Measurements from ENCODE around the gene TYW1B.
"Not testable (repeated sequence)": the region's sequence is repeated elsewhere in the genome, so short reads cannot be mapped to it uniquely, and the experiment has no call there.

Gene TYW1B

GRCh38 chr7:72793791-72794190 is 34.2 kb downstream of the TYW1B start:
- H3K27ac Mint-ChIP-seq = no peak overlapping the region
- DNase-seq (ENCODE audit: low spot score in 2 of 2) = no peak
- H3K36me3 Mint-ChIP-seq = peaks cover 10% of the 10 kb centered on the region
- no peak overlapping the region for H3K4me3 Mint-ChIP-seq
- H3K4me1 Mint-ChIP-seq = no peaks in the 10 kb centered on the region
- no peaks in the 10 kb centered on the region for H3K27me3 Mint-ChIP-seq
- no peak for ATAC-seq (ENCODE audit: low read depth)
- no peaks in the 10 kb centered on the region for H3K9me3 Mint-ChIP-seq

- not testable (repeated sequence) for H3K27me3 Mint-ChIP-seq; H3K4me1 Mint-ChIP-seq; H3K36me3 Mint-ChIP-seq; ATAC-seq (ENCODE audit: low read depth); H3K4me3 Mint-ChIP-seq; H3K27ac Mint-ChIP-seq; H3K9me3 Mint-ChIP-seq; DNase-seq (ENCODE audit: low spot score in 2 of 2)
Observed at GRCh38 chr7:72790698-72791060, 37.3 kb downstream of the TYW1B start.

- H3K4me1 Mint-ChIP-seq; H3K27me3 Mint-ChIP-seq; H3K36me3 Mint-ChIP-seq; H3K9me3 Mint-ChIP-seq; H3K4me3 Mint-ChIP-seq; H3K27ac Mint-ChIP-seq; DNase-seq (ENCODE audit: low spot score in 2 of 2); ATAC-seq (ENCODE audit: low read depth): not testable (repeated sequence)
Observed at GRCh38 chr7:72790048-72790697, 37.8 kb downstream of the TYW1B start.

GRCh38 chr7:72785166-72785955 is 42.6 kb downstream of the TYW1B start:
- Mint-ChIP-seq H3K4me3 (no peak overlapping the region), H3K4me1 (no peaks in the 10 kb centered on the region), H3K9me3 (no peaks in the 10 kb centered on the region), H3K36me3 (peaks cover 2% of the 10 kb centered on the region), H3K27me3 (no peaks in the 10 kb centered on the region), H3K27ac (no peak overlapping the region)
- ATAC-seq (ENCODE audit: low read depth) = no peak
- no peak for DNase-seq (ENCODE audit: low spot score in 2 of 2)

- not testable (repeated sequence) for ATAC-seq (ENCODE audit: low read depth); DNase-seq (ENCODE audit: low spot score in 2 of 2)
Observed at GRCh38 chr7:72783601-72784370, 44.2 kb downstream of the TYW1B start.

GRCh38 chr7:72781631-72782030 is 46.4 kb downstream of the TYW1B start:
- no peak for DNase-seq (ENCODE audit: low spot score in 2 of 2)
- ATAC-seq (ENCODE audit: low read depth) = no peak
- H3K4me3 Mint-ChIP-seq = no peak overlapping the region
- H3K36me3 Mint-ChIP-seq = peaks cover 7% of the 10 kb centered on the region
- H3K27ac Mint-ChIP-seq = no peak overlapping the region
- H3K27me3 Mint-ChIP-seq = no peaks in the 10 kb centered on the region
- H3K9me3 Mint-ChIP-seq = no peaks in the 10 kb centered on the region
- H3K4me1 Mint-ChIP-seq = no peaks in the 10 kb centered on the region

More at GRCh38 chr7:72783601-72784370, 44.2 kb downstream of the TYW1B start:
- H3K4me3 Mint-ChIP-seq, H3K9me3 Mint-ChIP-seq, H3K36me3 Mint-ChIP-seq, H3K27me3 Mint-ChIP-seq, H3K4me1 Mint-ChIP-seq, H3K27ac Mint-ChIP-seq: not testable (repeated sequence)

- Mint-ChIP-seq H3K4me1 (no peaks in the 10 kb centered on the region), H3K36me3 (peaks cover 7% of the 10 kb centered on the region), H3K4me3 (no peak overlapping the region), H3K27me3 (no peaks in the 10 kb centered on the region), H3K9me3 (no peaks in the 10 kb centered on the region), H3K27ac (no peak overlapping the region)
- ATAC-seq (ENCODE audit: low read depth) (no peak), DNase-seq (ENCODE audit: low spot score in 2 of 2) (no peak)
Observed at GRCh38 chr7:72781161-72781560, 46.8 kb downstream of the TYW1B start.

GRCh38 chr7:72780289-72780894 is 47.6 kb downstream of the TYW1B start:
- H3K4me1 Mint-ChIP-seq; H3K27me3 Mint-ChIP-seq; H3K27ac Mint-ChIP-seq; ATAC-seq (ENCODE audit: low read depth); H3K9me3 Mint-ChIP-seq; H3K4me3 Mint-ChIP-seq; DNase-seq (ENCODE audit: low spot score in 2 of 2): not testable (repeated sequence)
- H3K36me3 Mint-ChIP-seq = peaks cover 12% of the 10 kb centered on the region

GRCh38 chr7:72777167-72777566 is 50.8 kb downstream of the TYW1B start:
- ATAC-seq (ENCODE audit: low read depth) = not testable (repeated sequence)

GRCh38 chr7:72772627-72773026 is 55.4 kb downstream of the TYW1B start:
- ATAC-seq (ENCODE audit: low read depth); H3K4me1 Mint-ChIP-seq; H3K9me3 Mint-ChIP-seq; H3K4me3 Mint-ChIP-seq; H3K27me3 Mint-ChIP-seq; DNase-seq (ENCODE audit: low spot score in 2 of 2); H3K27ac Mint-ChIP-seq: not testable (repeated sequence)
- peaks cover 34% of the 10 kb centered on the region for H3K36me3 Mint-ChIP-seq

More at GRCh38 chr7:72777167-72777566, 50.8 kb downstream of the TYW1B start:
- H3K27me3 Mint-ChIP-seq; H3K27ac Mint-ChIP-seq; H3K4me1 Mint-ChIP-seq; H3K4me3 Mint-ChIP-seq; H3K9me3 Mint-ChIP-seq; DNase-seq (ENCODE audit: low spot score in 2 of 2): not testable (repeated sequence)
- H3K36me3 Mint-ChIP-seq = peaks cover 21% of the 10 kb centered on the region

GRCh38 chr7:72766994-72767393 is 61.0 kb downstream of the TYW1B start:
- H3K4me1 Mint-ChIP-seq; H3K4me3 Mint-ChIP-seq; H3K27ac Mint-ChIP-seq; DNase-seq (ENCODE audit: low spot score in 2 of 2); H3K9me3 Mint-ChIP-seq; ATAC-seq (ENCODE audit: low read depth); H3K27me3 Mint-ChIP-seq: not testable (repeated sequence)
- peaks cover 32% of the 10 kb centered on the region for H3K36me3 Mint-ChIP-seq

- Mint-ChIP-seq H3K36me3 (peaks cover 38% of the 10 kb centered on the region), H3K4me1 (no peaks in the 10 kb centered on the region), H3K27me3 (no peaks in the 10 kb centered on the region), H3K4me3 (no peak overlapping the region), H3K27ac (no peak overlapping the region), H3K9me3 (peaks cover 6% of the 10 kb centered on the region)
- no peak for DNase-seq (ENCODE audit: low spot score in 2 of 2)
- no peak for ATAC-seq (ENCODE audit: low read depth)
Observed at GRCh38 chr7:72760602-72761001, 67.4 kb downstream of the TYW1B start.

GRCh38 chr7:72754312-72754711 is 73.7 kb downstream of the TYW1B start:
- peaks cover 34% of the 10 kb centered on the region for H3K36me3 Mint-ChIP-seq
- ATAC-seq (ENCODE audit: low read depth) = no peak
- no peaks in the 10 kb centered on the region for H3K27me3 Mint-ChIP-seq
- no peak for DNase-seq (ENCODE audit: low spot score in 2 of 2)
- H3K27ac Mint-ChIP-seq = no peak overlapping the region
- no peak overlapping the region for H3K4me3 Mint-ChIP-seq
- peaks cover 3% of the 10 kb centered on the region for H3K9me3 Mint-ChIP-seq
- no peaks in the 10 kb centered on the region for H3K4me1 Mint-ChIP-seq

- peaks cover 31% of the 10 kb centered on the region for H3K36me3 Mint-ChIP-seq
- H3K4me1 Mint-ChIP-seq = no peaks in the 10 kb centered on the region
- no peaks in the 10 kb centered on the region for H3K27me3 Mint-ChIP-seq
- peaks cover 3% of the 10 kb centered on the region for H3K9me3 Mint-ChIP-seq
- ATAC-seq (ENCODE audit: low read depth) (no peak), DNase-seq (ENCODE audit: low spot score in 2 of 2) (no peak)
- no peak overlapping the region for H3K4me3 Mint-ChIP-seq
- no peak overlapping the region for H3K27ac Mint-ChIP-seq
Observed at GRCh38 chr7:72753781-72754180, 74.2 kb downstream of the TYW1B start.
